Measurements from ENCODE around the gene ULK3. TPM values are rescaled to one million over a fixed set of nuclear protein-coding genes. Genes with fewer than 3 reads are reported as not detected.

The ULK3 gene
- total RNA-seq, 1 donor from 2014 or later: 46.5 TPM

DNA sequence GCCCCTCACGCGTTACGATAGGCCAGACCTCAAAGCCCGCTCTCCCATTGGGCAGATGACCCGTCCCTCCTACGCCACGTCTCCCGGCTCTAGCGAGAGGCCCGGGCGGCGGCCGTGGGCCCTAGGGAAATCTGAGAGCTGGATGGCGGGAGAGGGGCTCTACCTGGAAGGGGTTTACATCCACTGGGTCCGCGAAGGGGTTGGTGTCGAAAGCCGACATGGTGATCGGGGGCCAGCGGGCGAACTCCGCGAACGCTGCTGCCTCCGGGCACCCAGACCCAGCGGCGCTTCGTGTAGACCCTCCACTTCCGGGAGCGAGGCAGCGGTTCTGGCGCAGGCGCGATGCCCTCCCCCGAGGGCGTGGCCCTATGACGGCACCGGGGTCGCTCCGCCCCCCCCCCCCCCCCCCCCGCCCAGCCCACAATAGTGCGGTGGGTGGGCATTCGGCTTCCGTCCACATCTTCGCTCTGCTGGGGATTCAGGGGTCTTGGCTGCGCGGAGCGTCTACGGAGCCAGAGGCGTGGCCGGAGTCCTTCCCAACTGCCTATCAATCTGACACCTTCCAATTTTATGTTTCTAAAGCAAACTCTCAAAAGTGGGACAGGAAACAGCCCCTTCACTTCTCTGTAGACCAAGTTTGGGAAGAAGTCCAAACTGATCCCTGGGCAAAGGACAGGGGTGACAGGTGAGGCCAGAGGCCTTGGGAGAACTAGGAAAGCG is 30.2 kb upstream of the ULK3 start, which contains the start of gene SCAMP2:
Gene SCAMP2, minus strand, starts transcription at position 330 of the 720 bp plus-strand sequence. Its CDS starts 110 bp downstream, at position 220.
- peaks cover 4% of the 10 kb centered on the region for H3K9me3 Mint-ChIP-seq (ENCODE audit: unreplicated experiment)
- peak within 1 kb of the TSS; percentile 99 for H3K4me3 Mint-ChIP-seq (ENCODE audit: unreplicated experiment)
- no peak for TF ChIP-seq CTCF (IDR thresholded peaks at IDR 0.05; ENCODE audit: partially characterized antibody, unreplicated experiment)
- peaks cover 7% of the 10 kb centered on the region for H3K27me3 Mint-ChIP-seq (ENCODE audit: unreplicated experiment)
- peak within 1 kb of the TSS; percentile 76 for H3K27ac Mint-ChIP-seq (ENCODE audit: unreplicated experiment)
- peaks cover 9% of the 10 kb centered on the region for H3K4me1 Mint-ChIP-seq (ENCODE audit: low read depth, unreplicated experiment)
- peaks cover 2% of the 10 kb centered on the region for H3K36me3 Mint-ChIP-seq (ENCODE audit: unreplicated experiment)
- DNase-seq: peak; percentile 90

GRCh38 chr15:74872702-74873035 is 29.7 kb upstream of the ULK3 start:
- Mint-ChIP-seq H3K4me1 (ENCODE audit: low read depth, unreplicated experiment) (peaks cover 9% of the 10 kb centered on the region), H3K27ac (ENCODE audit: unreplicated experiment) (peak overlapping the region; percentile 76)
- TF ChIP-seq CTCF (IDR thresholded peaks at IDR 0.05; ENCODE audit: partially characterized antibody, unreplicated experiment): no peak

DNA sequence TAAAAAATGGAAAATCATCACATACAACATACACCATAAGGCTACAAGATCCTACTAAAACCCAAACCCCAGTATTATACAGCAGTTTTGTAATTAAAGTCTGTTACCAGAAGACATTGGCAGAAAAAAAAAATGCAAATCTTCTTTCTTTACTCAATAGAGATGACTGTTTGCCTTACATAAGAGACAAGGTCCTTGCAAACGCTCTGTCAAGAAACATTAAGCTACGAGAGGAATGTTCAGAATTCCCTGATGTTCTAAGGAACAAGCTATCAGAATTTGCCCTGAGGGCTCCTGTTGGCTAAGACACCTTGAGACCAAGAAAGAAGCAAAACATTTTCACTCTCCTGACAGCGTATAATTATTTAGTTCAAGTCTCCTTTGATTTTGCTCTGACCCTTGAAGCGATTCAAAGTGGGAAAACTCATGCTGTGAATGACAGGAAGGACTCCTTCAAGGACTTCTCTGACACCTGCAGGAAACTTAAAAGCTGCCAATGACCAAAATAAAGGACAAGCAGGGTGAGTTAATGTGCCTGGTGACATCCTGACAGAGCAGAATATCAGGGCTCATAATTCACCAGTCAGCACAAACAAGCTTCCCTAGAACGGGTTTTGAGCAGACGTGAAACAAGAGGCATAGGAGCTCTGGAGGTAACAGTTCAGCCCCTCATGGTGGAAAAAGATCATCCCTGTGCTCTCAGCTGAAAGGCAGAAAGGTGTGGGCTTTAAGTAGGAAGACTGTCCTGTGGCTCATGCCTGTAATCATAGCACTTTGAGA is 27.7 kb upstream of the ULK3 start:
- H3K9me3 Mint-ChIP-seq (ENCODE audit: unreplicated experiment): peaks cover 7% of the 10 kb centered on the region
- no peak for DNase-seq
- H3K4me1 Mint-ChIP-seq (ENCODE audit: low read depth, unreplicated experiment): peaks cover 11% of the 10 kb centered on the region
- TF ChIP-seq CTCF (IDR thresholded peaks at IDR 0.05; ENCODE audit: partially characterized antibody, unreplicated experiment): no peak
- peaks cover 8% of the 10 kb centered on the region for H3K36me3 Mint-ChIP-seq (ENCODE audit: unreplicated experiment)
- peaks cover 2% of the 10 kb centered on the region for H3K27me3 Mint-ChIP-seq (ENCODE audit: unreplicated experiment)
- H3K27ac Mint-ChIP-seq (ENCODE audit: unreplicated experiment): no peak overlapping the region
- no peak overlapping the region for H3K4me3 Mint-ChIP-seq (ENCODE audit: unreplicated experiment)

More at GRCh38 chr15:74872702-74873035, 29.7 kb upstream of the ULK3 start:
- H3K4me3 Mint-ChIP-seq (ENCODE audit: unreplicated experiment): peak overlapping the region; percentile 99
- peaks cover 7% of the 10 kb centered on the region for H3K27me3 Mint-ChIP-seq (ENCODE audit: unreplicated experiment)
- no peak for DNase-seq
- peaks cover 7% of the 10 kb centered on the region for H3K36me3 Mint-ChIP-seq (ENCODE audit: unreplicated experiment)
- peaks cover 4% of the 10 kb centered on the region for H3K9me3 Mint-ChIP-seq (ENCODE audit: unreplicated experiment)

GRCh38 chr15:74869726-74870407 is 26.9 kb upstream of the ULK3 start:
- H3K27me3 Mint-ChIP-seq (ENCODE audit: unreplicated experiment): peaks cover 2% of the 10 kb centered on the region
- no peak for TF ChIP-seq CTCF (IDR thresholded peaks at IDR 0.05; ENCODE audit: partially characterized antibody, unreplicated experiment)
- no peak overlapping the region for H3K4me3 Mint-ChIP-seq (ENCODE audit: unreplicated experiment)
- peaks cover 11% of the 10 kb centered on the region for H3K4me1 Mint-ChIP-seq (ENCODE audit: low read depth, unreplicated experiment)
- DNase-seq: no peak
- peaks cover 8% of the 10 kb centered on the region for H3K36me3 Mint-ChIP-seq (ENCODE audit: unreplicated experiment)
- H3K27ac Mint-ChIP-seq (ENCODE audit: unreplicated experiment): no peak overlapping the region
- peaks cover 7% of the 10 kb centered on the region for H3K9me3 Mint-ChIP-seq (ENCODE audit: unreplicated experiment)
